KOPT-K1 (cell line): Measurements from ENCODE around the gene ANKS3.

Experiments
- H3K27ac ChIP-seq: fragments of 200-600 bp; sonication (generic); 2 replicates; pipeline ENCODE4 v1.5.1; 2016; ENCODE audit warnings: antibody characterized with exemption, mild to moderate bottlenecking, low read depth, low read length; ENCODE audit not compliant: poor library complexity, severe bottlenecking
- H3K36me3 ChIP-seq: fragments of 200-600 bp; sonication (generic); 2 replicates; pipeline ENCODE4 v1.5.1; 2017; ENCODE audit warnings: antibody characterized with exemption, mild to moderate bottlenecking, low read length, moderate library complexity; ENCODE audit not compliant: insufficient read depth
- H3K9me3 ChIP-seq: fragments of 200-600 bp; sonication (generic); 2 replicates; pipeline ENCODE4 v1.5.1; 2017; ENCODE audit warnings: antibody characterized with exemption, low read length, mild to moderate bottlenecking; ENCODE audit not compliant: insufficient read depth, poor library complexity, severe bottlenecking

The ANKS3 gene

DNA sequence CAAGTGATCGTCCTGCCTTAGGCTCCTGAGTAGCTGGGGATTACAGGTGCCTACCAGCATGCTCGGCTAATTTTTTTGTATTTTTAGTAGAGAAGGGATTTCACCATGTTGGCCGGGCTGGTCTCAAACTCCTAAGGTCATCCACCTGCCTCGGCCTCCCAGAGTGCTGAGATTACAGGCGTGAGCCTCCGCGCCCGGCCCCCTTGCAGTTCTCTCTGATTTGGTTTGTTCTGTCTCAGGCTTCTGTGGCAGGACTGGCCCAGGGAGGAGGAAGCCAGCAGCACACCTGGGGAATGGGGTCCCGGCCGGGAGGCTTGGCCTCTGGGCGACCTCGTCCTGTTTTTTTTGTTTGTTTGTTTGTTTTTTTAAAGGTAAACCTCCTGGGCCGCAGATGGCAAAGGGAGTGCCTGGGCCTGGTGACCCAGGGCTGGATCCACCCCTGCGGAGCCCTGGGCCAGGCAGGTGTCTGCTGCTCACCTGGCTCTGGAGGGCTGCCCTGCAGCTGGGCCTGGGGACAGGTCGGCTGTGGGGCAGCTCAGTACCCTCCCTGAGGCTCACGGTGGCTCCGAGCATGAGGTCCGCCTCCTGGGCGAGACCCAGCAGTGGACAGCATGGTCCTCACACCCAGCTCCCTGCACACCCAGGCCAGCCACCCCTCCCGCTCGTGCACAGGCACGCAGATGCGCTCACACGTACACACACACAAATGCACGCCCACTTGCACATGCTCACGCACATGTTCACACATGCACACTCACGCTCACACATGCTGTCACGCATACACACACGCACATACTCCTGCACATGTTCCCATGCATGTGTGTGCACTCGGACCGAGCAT lies 44.0 kb downstream of the ANKS3 start:
- H3K27ac ChIP-seq = no peak overlapping the region
- no peaks in the 10 kb centered on the region for H3K9me3 ChIP-seq
- H3K36me3 ChIP-seq = peaks cover 30% of the 10 kb centered on the region

DNA sequence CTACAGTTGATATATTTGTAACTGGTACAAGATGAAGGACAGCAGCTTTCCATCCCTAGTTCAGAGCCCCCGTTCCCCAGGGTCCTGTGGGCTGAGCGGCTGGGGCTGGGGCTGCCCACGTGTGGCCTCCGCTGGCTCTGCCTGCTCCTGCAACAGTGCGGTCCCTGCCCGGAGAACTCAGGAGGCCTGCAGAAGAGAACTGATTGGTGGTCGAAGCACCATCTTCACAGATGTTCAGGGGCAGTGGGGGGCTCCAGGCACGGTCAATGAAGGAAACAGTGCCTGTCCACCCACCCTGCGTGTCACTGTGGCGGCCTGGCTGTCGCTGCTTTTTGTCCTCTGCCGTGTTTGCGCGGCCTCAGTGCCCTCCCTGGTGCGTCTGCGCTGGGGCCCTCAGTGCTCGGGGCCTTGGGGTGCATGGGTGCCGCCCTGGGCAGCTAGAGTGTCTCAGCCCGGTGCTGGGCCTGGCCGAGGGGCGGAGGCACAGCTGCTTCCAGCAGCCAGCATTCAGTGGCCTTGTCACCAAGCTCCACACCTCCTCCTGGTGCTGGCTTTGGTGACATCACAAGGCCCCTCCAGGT lies 44.9 kb downstream of the ANKS3 start:
- peaks cover 36% of the 10 kb centered on the region; the same call in 1 of the 2 replicates for H3K36me3 ChIP-seq

DNA sequence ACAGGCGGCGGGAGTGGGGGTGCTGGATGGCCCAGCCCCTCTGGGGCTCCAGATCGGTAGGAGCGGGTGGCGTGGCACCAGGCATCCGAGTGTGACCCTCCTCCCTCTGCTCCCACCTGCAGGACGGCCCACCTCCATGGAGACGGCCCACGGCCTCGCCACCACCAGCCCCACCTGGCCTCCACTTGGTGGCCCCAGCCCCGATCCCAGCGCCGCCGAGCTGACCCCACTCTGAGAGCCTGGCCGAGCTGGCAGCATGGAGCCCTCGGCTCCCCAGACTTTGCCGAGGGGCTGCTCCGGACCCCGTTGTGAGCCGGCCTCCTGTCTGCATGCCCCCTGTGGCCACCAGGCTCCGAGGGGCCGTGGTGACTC lies 45.4 kb downstream of the ANKS3 start:
- Histone ChIP-seq H3K36me3 (peaks cover 41% of the 10 kb centered on the region; the same call in 1 of the 2 replicates), H3K27ac (no peak overlapping the region), H3K9me3 (no peaks in the 10 kb centered on the region)

More for the DNA sequence above, 44.9 kb downstream of the ANKS3 start:
- H3K9me3 ChIP-seq = no peaks in the 10 kb centered on the region
- no peak overlapping the region for H3K27ac ChIP-seq

DNA sequence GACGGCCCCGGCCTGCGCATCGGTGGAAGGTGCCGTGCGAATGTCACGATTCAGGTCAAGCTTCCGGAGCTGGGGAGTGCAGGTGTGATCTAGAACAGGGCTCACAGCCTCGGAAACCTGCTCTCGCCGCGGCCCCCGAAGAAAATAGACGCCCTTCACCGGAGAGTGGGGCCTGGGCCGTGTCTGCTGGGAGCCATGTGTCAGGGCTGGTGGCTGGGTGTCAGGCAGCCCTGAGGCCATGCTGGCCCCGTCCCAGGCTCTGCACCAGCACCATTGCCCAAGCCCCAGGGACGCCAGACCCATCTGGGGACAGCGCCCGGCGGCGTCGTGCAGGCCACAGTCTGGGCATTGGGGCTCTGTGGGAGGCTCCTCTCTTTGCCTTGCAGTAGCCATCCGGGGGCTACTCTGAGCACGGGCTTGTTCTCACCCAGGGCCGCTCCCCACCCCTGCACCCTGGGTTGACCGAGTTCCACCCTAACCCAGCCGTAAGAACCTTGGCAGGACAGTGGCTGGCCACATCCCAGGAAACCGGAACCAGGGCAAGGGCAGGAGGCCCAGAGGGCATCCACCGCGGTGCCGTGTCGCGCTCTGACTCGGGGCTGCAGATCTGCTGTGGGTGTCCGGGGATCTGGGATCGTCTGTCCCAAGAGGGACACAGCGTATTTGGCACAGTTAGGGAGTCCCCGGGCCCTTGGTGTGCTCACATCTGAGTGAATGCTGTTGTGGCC lies 46.0 kb downstream of the ANKS3 start:
- H3K9me3 ChIP-seq = no peaks in the 10 kb centered on the region
- H3K36me3 ChIP-seq = peaks cover 47% of the 10 kb centered on the region; the same call in 1 of the 2 replicates
- no peak overlapping the region for H3K27ac ChIP-seq

DNA sequence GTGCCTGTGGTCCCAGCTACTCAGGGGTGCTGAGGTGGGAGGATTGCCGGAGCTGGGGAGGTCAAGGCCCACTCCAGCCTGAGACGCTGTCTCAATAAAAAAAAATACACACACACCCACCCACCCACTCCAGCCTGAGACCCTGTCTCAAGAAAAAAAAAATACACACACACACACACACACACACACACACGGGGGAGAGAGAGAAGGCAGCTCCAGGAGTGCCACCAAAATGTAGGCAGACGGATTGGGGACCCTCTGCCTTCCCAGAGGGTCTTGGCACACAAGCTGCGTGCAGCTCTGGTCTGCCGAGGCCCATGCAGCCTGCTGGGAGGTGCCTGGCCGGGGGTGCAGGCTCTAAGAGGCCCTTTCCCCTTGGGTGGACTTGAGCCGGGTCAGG lies 46.7 kb downstream of the ANKS3 start:
- H3K27ac ChIP-seq = no peak overlapping the region
- peaks cover 53% of the 10 kb centered on the region; the same call in 1 of the 2 replicates for H3K36me3 ChIP-seq
- no peaks in the 10 kb centered on the region for H3K9me3 ChIP-seq

DNA sequence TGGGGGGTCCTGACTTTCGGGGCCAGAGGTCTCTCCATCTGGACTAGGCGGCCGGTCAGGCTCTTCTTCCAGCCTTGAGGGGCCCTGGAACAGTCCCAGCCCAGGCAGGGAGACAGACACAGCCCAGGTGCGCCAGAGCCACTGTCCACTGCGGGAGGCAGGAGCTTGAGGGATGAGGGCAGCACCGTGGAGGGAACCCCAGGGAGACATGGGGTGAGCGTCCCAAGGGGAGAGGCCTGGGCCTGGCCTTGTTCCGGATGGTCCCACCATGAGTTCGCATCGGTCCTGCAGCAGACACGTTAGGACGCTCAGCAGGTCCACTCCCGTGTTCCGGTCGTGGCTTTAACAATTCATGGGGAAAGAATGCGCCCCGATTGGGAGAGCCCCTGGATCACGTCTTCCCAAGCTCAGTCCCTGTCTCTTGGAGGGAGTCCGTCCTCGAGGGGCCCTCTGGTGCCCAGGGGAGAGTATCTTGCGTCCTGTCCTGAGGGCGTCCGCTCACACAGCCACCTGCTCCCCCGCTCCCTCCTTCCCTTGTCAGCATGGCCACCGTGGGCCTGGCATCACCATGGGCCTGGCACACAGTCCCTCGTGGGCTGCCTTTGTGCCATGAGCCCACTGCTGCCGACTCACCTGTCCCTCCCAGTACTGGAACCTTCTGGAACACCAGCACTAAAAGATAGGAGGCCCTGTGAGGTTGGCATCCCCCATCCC lies 47.4 kb downstream of the ANKS3 start:
- Histone ChIP-seq H3K27ac (no peak overlapping the region), H3K9me3 (no peaks in the 10 kb centered on the region), H3K36me3 (peaks cover 61% of the 10 kb centered on the region; the same call in 1 of the 2 replicates)

DNA sequence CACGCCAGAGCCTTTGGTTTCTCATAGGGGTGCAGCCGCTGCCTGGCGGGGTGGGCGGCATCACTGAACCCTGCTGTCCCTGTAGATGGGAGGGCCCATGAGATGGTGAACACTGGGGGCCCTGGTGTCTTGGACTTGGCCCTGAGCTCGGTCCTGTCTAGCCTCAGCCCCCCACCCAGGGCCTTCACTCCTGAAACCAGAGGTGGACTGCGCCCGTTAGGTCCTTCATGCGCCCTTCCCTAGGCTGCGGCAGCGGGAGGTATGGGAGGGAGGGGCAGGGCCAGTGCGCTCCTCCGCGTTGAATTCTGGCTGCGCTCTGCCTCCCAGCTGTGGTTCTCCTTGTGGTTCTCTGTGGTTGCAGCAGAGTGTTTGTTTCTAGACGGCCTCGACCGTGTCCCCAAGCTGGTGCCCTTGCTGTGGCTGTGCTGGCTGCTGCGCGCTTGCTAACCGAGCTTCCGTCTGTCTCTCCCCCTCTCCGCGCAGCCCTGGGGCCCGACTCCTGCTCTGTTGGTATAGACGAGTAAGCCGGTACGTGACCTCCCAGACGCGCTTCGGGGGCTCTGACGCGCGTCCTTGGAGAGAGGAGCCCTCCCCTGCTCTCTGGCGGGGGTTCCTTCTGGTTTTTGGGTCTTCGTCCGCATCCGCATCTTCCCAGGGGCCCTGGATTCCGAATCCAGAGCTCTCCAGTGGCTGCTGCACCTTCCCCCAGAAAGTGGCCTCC lies 48.1 kb downstream of the ANKS3 start:
- H3K27ac ChIP-seq = no peak overlapping the region
- peaks cover 67% of the 10 kb centered on the region; the same call in 1 of the 2 replicates for H3K36me3 ChIP-seq
- H3K9me3 ChIP-seq = no peaks in the 10 kb centered on the region

DNA sequence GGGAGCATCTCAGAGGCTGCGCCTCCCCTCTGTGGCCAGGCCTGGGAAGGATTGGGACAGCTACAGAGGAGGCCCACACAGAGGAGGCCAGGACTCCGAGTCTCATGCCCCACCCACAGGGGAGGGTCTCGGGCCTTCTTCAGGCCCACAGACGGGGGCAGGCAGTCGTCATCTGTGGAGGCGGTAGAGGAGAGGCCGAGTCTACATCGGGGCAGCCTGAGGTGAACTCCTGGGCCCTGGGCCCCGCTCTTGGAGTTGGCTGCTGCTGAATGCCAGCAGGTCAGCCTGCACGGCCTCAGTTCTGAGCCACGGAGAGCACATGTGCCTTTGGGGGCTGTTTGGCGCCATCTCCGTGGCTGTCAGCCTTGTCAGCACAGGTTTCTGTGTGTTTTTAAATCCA lies 48.8 kb downstream of the ANKS3 start:
- peaks cover 68% of the 10 kb centered on the region; the same call in 1 of the 2 replicates for H3K36me3 ChIP-seq
- no peak overlapping the region for H3K27ac ChIP-seq

DNA sequence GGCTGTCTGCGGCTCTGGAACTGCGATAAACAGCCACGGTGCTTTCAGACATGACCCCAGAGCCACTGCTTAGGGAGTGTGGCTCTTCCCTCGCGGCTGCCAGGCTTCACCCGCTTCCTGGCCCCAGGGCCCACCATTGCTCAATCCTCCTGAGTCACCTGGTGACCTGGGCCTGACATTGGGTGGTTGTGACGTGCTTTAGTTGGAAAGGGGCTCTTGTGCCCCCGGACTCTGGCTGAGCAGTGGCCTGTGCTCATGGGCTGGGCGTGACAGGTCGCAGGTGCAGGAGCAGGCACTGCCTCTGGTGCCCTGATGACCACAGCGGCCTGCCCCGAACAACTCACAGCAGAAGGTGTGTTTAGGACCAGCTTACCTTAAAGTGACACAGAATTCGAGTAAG lies 49.3 kb downstream of the ANKS3 start:
- Histone ChIP-seq H3K27ac (no peak overlapping the region), H3K9me3 (no peaks in the 10 kb centered on the region), H3K36me3 (peaks cover 70% of the 10 kb centered on the region; the same call in 1 of the 2 replicates)

More for the DNA sequence above, 48.8 kb downstream of the ANKS3 start:
- H3K9me3 ChIP-seq = no peaks in the 10 kb centered on the region

DNA sequence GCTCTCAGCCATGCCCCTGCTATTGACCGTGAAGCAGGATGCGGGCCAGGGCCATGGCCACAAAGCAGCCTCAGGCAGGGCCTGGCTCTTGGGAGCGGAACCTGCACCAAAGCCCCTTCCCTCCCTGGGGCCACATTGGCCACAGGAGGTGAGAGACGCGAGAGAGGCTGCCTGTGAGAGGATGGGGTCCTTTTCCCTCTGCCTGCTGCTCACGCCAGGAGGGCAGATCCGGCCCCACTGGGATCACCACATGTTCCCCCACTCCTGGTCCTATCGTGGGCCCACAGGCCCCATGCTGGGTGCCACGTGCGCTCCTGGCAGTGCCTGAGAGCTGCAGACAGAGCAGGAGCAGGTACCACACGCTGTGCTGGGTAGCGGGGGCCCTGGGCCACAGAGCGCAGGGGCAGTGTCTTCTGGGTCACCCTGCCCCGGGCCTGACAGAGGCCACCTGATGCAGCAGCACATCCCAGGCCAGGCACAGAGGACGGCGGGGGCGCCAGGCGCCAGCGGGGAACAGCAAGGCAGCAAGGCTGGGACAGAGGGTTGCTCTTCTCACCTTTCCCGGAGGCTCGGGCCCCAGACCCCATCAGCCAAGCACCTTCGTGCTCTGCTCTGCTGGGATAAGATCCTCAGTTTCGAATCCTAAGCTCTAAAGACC lies 49.9 kb downstream of the ANKS3 start:
- Histone ChIP-seq H3K27ac (no peak overlapping the region), H3K36me3 (peaks cover 74% of the 10 kb centered on the region; the same call in 1 of the 2 replicates)

DNA sequence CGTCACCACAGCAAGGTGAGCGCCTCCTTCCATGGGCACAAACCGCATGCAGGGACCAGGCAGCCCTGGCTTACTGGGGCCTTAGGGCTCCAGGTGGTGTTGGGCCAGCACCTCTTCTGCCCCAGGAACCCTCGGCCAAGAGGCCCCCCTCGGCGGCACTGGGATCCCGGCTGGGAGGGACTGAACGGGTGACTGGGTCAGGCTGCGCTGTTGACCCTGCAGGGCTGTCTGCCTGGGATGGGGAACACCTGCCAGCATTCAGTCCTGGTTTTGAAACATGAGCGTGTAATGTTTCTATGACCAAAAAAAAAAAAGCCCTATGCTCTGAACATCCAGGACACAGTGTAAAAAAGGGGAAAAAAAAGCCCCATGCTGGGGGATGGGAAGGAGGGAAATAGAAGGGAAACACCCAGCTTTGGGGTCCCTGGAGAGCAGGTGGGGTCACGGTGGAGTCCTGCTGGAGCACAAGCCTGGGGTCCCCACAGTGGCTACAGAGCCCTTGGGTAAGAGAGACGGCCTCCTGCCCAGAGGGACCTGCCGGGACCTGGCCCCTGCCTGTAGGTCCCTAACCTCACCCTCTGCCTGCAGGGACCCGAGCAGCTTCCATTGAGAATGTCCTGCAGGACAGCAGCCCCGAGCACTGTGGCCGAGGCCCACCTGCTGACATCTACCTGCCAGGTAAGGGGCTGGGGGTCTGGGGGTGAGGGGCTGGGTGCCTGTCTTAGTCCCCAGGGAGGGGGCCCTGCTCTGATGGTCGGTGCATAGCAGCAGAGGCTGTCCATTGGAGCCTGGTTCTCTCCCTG lies 50.6 kb downstream of the ANKS3 start:
- no peaks in the 10 kb centered on the region for H3K9me3 ChIP-seq
- H3K36me3 ChIP-seq = peaks cover 70% of the 10 kb centered on the region; the same call in 1 of the 2 replicates
- H3K27ac ChIP-seq = no peak overlapping the region

More for the DNA sequence above, 49.9 kb downstream of the ANKS3 start:
- H3K9me3 ChIP-seq = no peaks in the 10 kb centered on the region

DNA sequence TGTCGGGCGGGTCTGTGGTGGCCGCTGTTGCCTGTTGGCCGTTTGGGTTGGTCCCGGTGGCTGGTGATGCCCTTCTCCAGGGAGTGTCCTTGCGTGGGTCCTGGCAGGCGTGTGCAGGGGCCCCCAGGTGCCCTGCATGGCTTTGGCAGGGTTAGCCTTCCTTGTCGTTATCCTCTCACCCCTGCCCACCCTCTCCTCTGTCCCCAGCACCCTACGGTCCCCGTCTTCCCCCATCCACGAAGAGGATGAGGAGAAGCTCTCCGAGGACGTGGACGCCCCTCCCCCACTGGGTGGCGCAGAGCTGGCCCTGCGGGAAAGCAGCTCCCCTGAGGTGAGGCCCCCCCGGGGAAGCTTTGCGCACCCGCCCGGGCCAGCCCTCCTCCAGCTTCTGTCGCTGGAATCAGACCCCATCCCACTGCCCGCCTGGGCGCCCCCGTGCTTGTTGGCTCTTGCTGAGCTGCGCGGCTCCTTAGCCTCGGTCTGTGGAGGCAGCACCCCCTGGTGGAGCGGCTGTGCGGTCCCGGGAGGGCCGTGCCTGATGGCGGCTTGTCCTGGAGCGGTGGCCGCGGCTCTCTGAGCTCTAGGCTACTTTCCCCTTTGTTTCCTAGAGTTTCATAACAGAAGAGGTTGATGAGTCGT lies 51.3 kb downstream of the ANKS3 start:
- Histone ChIP-seq H3K36me3 (peaks cover 63% of the 10 kb centered on the region; the same call in 1 of the 2 replicates), H3K9me3 (no peaks in the 10 kb centered on the region), H3K27ac (no peak overlapping the region)
